Measurements from ENCODE around the gene KANTR.

DNA sequence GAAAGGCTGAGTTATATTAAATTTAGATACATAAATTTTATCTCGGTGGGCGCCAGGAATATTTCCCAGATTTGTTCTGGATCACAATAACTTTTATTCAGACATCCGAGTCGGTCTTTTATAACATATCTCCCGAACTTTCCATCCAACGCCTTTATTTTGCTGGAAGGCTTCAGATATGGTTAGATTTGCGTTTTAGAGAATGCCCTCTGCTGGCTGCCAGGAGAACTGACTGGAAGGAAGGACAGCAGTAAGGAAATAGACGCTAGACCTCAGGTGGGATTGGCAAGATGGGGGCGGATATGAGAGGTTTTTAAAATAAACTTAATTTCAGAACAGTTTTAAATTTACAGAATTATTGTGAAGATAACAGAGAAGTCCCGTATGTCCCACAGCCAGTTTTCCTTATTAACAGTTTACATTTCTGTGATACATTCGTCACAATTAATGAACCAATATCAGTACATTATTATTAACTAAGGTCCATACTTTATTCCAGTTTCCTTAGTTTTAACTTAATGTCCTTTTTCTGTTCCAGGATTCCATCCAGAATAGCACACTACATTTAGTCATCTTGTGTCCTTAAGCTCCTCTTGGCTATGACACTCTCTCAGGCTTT, 4.6 kb upstream of the KANTR start:
- TF ChIP-seq CTCF (IDR thresholded peaks at IDR 0.05; ENCODE audit: low read depth, low read length) (peak; percentile 83), POLR2A (IDR thresholded peaks at IDR 0.05; ENCODE audit: extremely low read depth, insufficient read length) (no peak)
